ENCODE results near the gene SERPINA12. TPM values are rescaled to one million over a fixed set of nuclear protein-coding genes. Genes with fewer than 3 reads are reported as not detected.

Gene SERPINA12
- total RNA-seq = not detected

DNA sequence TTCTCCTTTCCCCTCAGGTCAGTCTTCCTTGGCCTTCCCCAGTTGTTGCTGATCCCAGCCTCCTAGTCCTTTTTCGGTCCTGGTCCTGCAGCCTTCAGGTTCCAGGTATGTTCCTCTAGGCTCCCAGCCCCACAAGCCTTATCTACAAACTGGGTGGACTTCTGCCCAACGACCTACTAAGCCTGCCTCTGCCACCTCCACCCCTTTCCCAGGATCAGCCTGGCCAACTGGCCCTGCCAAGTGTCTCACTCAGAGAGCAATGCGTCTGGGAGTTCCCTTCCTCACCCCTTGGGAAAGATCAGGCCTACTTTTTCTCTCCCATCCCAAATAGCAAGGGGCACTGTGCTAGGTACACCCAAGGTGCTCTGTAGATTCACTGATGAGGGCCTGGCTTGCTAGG, at the start of gene SERPINA12:
Gene SERPINA12, minus strand, starts transcription at position 114 of the 400 bp plus-strand sequence. CDS start 11,072 bp downstream, outside the sequence.
- TF ChIP-seq, protein P1, sequence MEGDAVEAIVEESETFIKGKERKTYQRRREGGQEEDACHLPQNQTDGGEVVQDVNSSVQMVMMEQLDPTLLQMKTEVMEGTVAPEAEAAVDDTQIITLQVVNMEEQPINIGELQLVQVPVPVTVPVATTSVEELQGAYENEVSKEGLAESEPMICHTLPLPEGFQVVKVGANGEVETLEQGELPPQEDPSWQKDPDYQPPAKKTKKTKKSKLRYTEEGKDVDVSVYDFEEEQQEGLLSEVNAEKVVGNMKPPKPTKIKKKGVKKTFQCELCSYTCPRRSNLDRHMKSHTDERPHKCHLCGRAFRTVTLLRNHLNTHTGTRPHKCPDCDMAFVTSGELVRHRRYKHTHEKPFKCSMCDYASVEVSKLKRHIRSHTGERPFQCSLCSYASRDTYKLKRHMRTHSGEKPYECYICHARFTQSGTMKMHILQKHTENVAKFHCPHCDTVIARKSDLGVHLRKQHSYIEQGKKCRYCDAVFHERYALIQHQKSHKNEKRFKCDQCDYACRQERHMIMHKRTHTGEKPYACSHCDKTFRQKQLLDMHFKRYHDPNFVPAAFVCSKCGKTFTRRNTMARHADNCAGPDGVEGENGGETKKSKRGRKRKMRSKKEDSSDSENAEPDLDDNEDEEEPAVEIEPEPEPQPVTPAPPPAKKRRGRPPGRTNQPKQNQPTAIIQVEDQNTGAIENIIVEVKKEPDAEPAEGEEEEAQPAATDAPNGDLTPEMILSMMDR (IDR thresholded peaks at IDR 0.05; ENCODE audit: low read depth) = no peak

DNA sequence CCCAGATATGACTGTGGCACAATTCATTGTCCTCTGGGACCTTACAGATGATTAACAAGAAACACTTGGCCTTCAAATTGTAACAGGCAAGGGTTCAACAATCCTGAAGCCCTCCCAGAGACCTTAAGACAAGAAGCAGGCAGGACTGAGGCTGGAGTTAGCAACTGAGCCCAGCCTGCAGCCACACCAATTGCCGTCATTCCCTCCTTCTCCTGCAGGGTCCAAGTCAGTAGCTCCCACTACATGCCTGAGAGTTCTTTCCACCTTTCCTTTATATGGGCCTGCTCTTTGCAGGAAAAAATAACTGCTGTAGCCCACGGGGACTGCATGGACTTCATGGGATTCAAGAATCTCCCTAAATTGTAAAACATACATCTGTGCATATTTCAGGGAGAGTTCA, 49.6 kb upstream of the SERPINA12 start:
- TF ChIP-seq, protein P1 (IDR thresholded peaks at IDR 0.05; ENCODE audit: low read depth) = no peak

DNA sequence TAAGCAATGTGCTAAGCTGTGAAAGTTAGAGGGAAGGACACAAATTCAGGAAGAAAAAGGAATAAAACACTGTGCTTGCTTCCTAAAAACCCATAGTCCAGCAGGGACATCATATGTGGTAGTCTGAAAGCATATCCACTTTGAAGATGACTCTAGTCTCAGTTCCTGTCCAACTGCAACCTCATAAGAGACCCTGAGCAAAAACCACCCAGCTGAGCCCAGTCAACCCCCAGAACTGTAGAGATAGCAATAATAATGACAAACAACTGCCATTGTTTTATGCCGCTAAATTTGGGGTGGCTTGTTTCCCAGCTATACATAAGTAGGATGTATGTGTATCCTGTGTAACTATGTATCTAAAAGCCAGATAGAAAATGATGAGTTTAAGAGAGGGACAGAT, 48.1 kb upstream of the SERPINA12 start:
- TF ChIP-seq, protein P1 (IDR thresholded peaks at IDR 0.05; ENCODE audit: low read depth) = no peak

GRCh38 chr14:94555991-94556390, 46.7 kb upstream of the SERPINA12 start:
- TF ChIP-seq, protein P1 (IDR thresholded peaks at IDR 0.05; ENCODE audit: low read depth) = no peak

GRCh38 chr14:94550041-94550440, 40.8 kb upstream of the SERPINA12 start:
- TF ChIP-seq, protein P1 (IDR thresholded peaks at IDR 0.05; ENCODE audit: low read depth) = no peak

DNA sequence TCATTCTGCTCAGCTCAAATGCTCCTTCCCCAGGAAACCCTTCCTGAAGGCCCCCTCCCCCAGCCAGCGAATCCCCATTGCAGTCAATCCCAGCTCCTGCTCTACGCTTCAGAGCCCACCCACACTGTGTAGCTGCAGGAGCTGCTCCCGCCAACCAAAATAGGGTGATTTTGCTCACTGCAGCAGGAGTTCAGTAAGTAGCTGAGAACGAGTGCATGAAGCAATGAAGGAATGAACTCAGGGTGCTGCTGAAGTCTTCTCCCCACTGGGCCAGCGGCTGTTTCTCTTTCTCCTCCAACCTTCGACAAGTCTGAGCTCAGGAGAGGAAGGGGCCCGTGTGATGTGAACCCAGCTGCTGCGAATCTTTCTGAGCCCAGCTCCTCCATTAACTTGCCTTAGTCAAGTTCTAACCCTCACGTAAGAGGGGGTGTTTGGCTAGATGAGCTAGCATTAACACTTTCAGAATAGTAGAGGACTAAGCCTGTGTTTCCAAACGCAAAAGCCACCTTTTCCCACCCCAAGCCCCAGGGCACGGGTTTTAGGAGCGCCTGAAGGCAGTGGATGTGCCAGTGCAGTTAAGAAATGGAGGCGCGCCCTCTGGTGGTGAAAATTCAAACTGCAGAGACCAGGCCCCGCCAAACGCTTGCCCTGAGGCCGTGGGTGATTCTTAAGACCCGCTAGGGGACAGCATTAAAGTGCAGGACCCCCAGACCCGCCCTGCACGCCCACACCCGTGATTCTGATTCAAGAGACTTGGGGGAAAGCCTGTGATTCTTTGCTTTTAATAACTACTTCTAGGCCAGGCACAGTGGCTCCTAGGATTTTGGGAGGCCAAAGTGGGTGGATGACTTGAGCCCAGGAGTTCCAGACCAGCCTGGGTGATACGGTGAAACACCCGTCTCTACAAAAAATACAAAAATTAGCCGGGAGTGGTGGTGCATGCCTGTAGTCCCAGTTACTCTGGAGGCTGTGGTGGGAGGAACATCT, 40.0 kb upstream of the SERPINA12 start:
- TF ChIP-seq, protein P1 (IDR thresholded peaks at IDR 0.05; ENCODE audit: low read depth) = no peak

- TF ChIP-seq, protein P1 (IDR thresholded peaks at IDR 0.05; ENCODE audit: low read depth) = no peak
Measured at GRCh38 chr14:94548131-94548998, 39.1 kb upstream of the SERPINA12 start.

Measured in subcutaneous adipose tissue (tissue), 4 donors.